VCaP (cell line): ENCODE measurements around the gene ANXA11.
A peak's percentile ranks its signal among the peaks of the same experiment; 100 is the strongest.
"Not testable (repeated sequence)": the region's sequence is repeated elsewhere in the genome, so short reads cannot be mapped to it uniquely, and the experiment has no call there.

Source experiments
- H3K27ac ChIP-seq: fragments of 450-650 bp; 2 replicates; pipeline ENCODE4 v1.5.1; 2017
- TF ChIP-seq, protein P1 (sequence below): fragments of 450-650 bp; conservative IDR thresholded peaks from 2 replicates; pipeline ENCODE4 v1.5.1; 2017; ENCODE audit warnings: mild to moderate bottlenecking, moderate library complexity

The ANXA11 gene

DNA sequence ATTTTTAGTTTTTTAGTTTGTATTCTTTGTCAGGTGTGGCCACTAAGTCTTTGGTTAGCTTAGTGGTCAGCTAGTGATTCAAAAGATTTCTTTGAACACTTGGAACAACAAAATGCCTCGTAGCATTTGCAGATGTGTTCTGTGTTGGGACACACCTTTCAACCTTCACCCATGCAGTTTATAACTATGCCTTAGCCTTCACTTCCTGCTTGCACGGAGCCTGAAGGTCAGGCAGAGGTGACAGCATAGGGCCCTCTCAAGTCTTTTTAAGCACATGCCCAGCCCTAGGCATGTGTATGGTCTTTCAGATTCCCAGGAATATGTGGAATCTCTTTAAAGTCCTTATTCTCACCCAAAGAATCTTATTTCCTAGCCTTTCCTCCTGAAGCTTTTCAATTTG is 55.2 kb downstream of the ANXA11 start:
- no peak overlapping the region for H3K27ac ChIP-seq
- TF ChIP-seq, protein P1, sequence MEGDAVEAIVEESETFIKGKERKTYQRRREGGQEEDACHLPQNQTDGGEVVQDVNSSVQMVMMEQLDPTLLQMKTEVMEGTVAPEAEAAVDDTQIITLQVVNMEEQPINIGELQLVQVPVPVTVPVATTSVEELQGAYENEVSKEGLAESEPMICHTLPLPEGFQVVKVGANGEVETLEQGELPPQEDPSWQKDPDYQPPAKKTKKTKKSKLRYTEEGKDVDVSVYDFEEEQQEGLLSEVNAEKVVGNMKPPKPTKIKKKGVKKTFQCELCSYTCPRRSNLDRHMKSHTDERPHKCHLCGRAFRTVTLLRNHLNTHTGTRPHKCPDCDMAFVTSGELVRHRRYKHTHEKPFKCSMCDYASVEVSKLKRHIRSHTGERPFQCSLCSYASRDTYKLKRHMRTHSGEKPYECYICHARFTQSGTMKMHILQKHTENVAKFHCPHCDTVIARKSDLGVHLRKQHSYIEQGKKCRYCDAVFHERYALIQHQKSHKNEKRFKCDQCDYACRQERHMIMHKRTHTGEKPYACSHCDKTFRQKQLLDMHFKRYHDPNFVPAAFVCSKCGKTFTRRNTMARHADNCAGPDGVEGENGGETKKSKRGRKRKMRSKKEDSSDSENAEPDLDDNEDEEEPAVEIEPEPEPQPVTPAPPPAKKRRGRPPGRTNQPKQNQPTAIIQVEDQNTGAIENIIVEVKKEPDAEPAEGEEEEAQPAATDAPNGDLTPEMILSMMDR: no peak

DNA sequence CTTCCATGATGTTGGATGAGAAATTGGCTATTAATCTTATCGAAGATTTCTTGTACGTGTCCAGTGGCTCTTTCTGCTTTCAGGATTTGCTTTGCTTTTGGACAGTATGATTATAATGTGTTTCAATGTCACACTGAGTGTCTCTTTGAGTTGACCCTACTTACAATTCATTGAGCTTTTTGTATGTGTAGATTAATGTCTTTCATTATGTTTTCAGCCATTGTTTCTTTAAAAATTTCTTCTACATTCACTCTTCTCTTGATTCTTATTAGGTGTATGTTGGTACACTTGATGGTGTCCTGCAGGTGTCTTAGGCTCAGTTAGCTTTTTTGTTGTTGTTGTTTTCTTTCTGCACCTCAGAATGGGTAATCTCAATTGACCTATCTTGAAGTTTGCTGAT is 56.2 kb downstream of the ANXA11 start:
- TF ChIP-seq, protein P1: no peak
- H3K27ac ChIP-seq: no peak overlapping the region

GRCh38 chr10:80148166-80148805 is 57.1 kb downstream of the ANXA11 start:
- no peak overlapping the region for H3K27ac ChIP-seq
- TF ChIP-seq, protein P1: no peak

- no peak overlapping the region for H3K27ac ChIP-seq
Observed at GRCh38 chr10:80146918-80147317, 58.4 kb downstream of the ANXA11 start.

DNA sequence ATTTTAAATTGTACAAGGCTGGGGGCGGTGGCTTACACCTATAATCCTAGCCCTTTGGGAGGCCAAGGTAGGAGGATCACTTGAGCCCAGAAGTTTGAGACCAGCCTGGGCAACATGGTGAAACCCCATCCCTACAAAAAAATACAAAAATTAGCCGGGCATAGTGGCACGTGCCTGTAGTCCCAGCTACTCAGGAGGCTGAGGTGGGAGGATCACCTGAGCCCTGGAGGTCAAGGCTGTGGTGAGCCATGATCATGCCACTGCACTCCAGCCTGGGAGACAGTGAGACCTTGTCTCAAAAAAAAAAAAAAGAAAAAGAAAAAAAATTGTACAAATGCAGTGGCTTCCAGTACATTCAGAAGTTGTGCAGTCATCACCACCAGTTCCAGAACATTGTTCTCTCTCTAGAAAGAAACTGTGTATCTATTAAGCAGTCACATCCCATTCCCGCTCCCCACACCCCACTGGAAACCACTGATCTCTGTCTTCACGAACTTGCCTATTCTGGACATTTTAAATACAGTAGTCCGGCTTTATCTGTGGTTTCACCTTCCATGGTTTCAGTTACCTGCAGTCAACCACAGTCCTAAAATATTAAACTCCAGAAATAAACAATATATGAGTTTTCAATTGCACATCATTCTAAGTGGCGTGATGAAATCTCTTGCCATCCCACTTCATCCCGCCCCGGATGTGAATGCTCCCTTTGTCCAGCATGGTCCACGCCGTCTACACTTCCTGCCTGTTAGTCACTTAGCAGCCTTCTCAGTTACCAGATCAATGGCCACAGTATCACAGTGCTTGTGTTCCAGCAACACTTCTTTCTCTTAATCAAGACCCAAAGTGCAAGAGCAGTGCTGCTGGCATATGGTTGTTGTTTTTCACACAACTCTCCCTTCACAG is 59.7 kb downstream of the ANXA11 start:
- not testable (repeated sequence) for H3K27ac ChIP-seq

More at GRCh38 chr10:80146918-80147317, 58.4 kb downstream of the ANXA11 start:
- TF ChIP-seq, protein P1: no peak

DNA sequence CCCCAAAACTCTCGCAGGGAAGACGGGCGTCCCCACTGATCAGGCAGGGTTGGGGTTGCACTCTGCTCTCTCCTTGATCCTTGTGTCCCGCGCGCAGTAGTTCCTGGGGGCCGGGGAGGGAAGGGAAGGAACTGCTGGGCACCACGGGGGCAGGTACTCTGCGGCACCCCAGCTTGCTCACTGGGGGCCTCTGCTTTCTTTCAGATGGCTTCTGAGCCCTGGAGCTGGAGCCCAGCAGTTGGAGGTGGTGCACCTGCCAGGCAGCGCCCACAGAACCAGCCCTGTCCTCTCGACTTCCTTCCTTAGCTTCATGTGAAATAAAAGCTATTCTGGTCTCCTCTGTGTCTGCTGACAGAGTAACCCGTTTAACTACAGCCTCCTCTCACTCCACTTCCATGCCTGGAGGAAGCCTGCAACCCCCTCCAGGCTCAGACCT is 60.6 kb downstream of the ANXA11 start:
- TF ChIP-seq, protein P1: no peak
- peak overlapping the region; percentile 19; the same call in 1 of the 2 replicates for H3K27ac ChIP-seq

DNA sequence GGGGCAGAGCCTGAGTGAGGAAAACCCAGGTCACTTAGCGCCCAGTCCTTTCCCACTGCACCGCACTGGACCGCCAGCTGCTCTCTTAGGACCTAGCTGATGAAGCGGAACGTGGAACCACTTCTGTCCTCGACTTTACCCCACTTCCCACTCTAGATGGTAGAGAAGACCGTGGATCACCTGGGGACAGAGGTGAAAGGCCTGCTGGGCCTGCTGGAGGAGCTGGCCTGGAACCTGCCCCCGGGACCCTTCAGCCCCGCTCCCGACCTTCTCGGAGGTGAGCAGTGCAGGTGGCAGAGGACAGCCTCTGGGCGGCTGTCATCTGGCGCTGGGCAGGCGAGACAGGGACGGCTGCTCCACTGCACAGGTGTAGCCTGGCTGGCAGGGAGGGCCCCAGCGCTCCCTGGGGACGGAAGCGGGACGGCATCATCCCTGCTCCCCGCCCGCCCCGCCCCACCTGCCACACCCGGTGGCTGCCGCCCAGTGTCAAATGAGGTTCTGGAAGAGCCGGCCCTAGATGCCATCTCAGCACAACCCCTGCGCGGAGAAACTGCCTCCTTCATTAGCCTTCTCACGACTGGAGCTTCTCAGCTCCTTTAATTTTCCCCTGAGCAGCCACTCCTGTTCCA is 61.2 kb downstream of the ANXA11 start:
- TF ChIP-seq, protein P1: peak; percentile 28
- H3K27ac ChIP-seq: peak overlapping the region; percentile 19; the same call in 1 of the 2 replicates
